GM21367 (cell line): ENCODE results near the gene PPM1H.
A peak's percentile ranks its signal among the peaks of the same experiment; 100 is the strongest.
"Not testable (repeated sequence)": the region's sequence is repeated elsewhere in the genome, so short reads cannot be mapped to it uniquely, and the experiment has no call there.

ENCODE experiments used
- ATAC-seq: cut with Tn5 transposase; IDR thresholded peaks from one replicate; pipeline ENCODE4 v1.9.1; 2021; ENCODE audit not compliant: unreplicated experiment

The PPM1H gene

GRCh38 chr12:62948123-62948522 is 13.2 kb upstream of the PPM1H start:
- no peak for ATAC-seq

- no peak for ATAC-seq
Observed at GRCh38 chr12:62947364-62947763, 12.4 kb upstream of the PPM1H start.

GRCh38 chr12:62943779-62944395 is 8.9 kb upstream of the PPM1H start:
- no peak for ATAC-seq

GRCh38 chr12:62942316-62942715 is 7.4 kb upstream of the PPM1H start:
- ATAC-seq = not testable (repeated sequence)

- ATAC-seq = peak; percentile 37
Observed at GRCh38 chr12:62934239-62934798, 631 bp downstream of the PPM1H start.

GRCh38 chr12:62933602-62934238 is 1.2 kb downstream of the PPM1H start:
- ATAC-seq = no peak

GRCh38 chr12:62933220-62933601 is 1.7 kb downstream of the PPM1H start:
- no peak for ATAC-seq

- ATAC-seq = no peak
Observed at GRCh38 chr12:62931477-62931876, 3.5 kb downstream of the PPM1H start.

- ATAC-seq = no peak
Observed at GRCh38 chr12:62930546-62931425, 4.2 kb downstream of the PPM1H start.

GRCh38 chr12:62928632-62929031 is 6.3 kb downstream of the PPM1H start:
- no peak for ATAC-seq

- no peak for ATAC-seq
Observed at GRCh38 chr12:62925680-62926079, 9.3 kb downstream of the PPM1H start.

- no peak for ATAC-seq
Observed at GRCh38 chr12:62924084-62924483, 10.9 kb downstream of the PPM1H start.

GRCh38 chr12:62922539-62922938 is 12.4 kb downstream of the PPM1H start:
- no peak for ATAC-seq

- no peak for ATAC-seq
Observed at GRCh38 chr12:62919838-62920237, 15.1 kb downstream of the PPM1H start.

GRCh38 chr12:62917926-62918325 is 17.0 kb downstream of the PPM1H start:
- ATAC-seq = no peak

- ATAC-seq = no peak
Observed at GRCh38 chr12:62916632-62917425, 18.1 kb downstream of the PPM1H start.

GRCh38 chr12:62915204-62915529 is 19.8 kb downstream of the PPM1H start:
- ATAC-seq = no peak

GRCh38 chr12:62914443-62915203 is 20.3 kb downstream of the PPM1H start:
- no peak for ATAC-seq

- no peak for ATAC-seq
Observed at GRCh38 chr12:62913380-62913779, 21.6 kb downstream of the PPM1H start.

- ATAC-seq = no peak
Observed at GRCh38 chr12:62912644-62913043, 22.3 kb downstream of the PPM1H start.
